HS-5 (cell line): ENCODE data around the gene EDC3.
"Not testable (repeated sequence)": the region's sequence is repeated elsewhere in the genome, so short reads cannot be mapped to it uniquely, and the experiment has no call there.

Source experiments
- DNase-seq: peaks from one replicate; pipeline ENCODE4 v3.0.0-alpha.2; 2012; ENCODE audit warnings: low read depth

The EDC3 gene

GRCh38 chr15:74710319-74711094 is 14.7 kb upstream of the EDC3 start:
- no peak for DNase-seq

DNA sequence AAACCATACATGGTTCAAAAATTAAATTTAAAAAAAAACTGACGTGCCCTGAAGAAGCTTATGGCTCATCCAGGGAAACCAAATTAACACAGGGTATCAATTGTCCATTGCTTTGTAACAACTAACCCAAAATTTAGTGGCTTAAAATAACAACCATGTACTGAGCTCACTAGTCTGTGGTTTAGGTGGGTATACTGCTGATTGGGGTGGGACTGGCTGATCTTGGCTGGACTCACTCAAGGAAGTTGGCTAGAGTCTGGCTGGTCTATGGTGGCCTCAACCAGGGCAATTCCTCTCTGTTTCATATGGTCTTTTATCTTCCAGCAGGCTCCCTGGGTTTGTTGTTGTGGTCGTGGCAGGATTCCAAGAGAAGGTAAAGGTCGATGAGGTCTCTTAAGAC is 14.1 kb upstream of the EDC3 start:
- no peak for DNase-seq

- DNase-seq = no peak
Measured at GRCh38 chr15:74709011-74709410, 13.2 kb upstream of the EDC3 start.

DNA sequence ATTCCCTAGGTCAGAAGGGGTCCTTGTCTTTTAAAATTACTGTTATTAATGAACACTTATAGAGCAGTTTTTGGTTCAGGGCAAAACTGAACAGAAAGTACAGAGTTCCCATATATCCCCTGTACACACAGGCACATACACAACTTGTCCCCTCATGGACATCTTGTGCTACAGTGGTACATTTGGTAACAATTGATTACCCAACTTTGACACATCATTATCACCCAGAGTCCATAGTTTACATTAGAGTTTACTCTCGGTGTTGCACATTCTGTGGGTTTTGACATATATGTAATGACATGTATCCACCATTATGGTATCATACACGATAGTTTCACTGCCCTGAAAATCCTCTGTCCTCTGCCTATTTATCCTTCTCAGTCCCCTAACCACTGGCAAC is 984 bp upstream of the EDC3 start:
- DNase-seq = no peak

GRCh38 chr15:74696398-74696729 is 540 bp upstream of the EDC3 start:
- no peak for DNase-seq

- DNase-seq = no peak
Measured at GRCh38 chr15:74692327-74692726, 3.5 kb downstream of the EDC3 start.

DNA sequence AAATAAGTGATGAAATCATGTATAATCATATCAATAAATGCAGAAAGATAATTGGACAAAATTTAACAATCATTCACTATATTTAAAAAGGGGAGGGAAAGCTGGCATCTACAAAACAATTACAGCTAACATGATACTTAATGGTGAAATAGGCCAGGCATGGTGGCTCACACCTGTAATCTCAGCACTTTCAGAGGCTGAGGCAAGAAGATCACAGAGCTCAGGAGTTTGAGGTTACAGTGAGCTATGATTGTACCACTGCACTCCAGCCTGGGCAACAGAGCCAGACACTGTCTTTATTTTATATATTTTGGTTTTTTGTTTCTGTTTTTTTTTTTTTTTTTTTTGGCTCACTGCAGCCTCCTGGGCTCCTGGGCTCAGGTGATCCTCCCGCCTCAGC is 12.1 kb downstream of the EDC3 start:
- no peak for DNase-seq

GRCh38 chr15:74682954-74683353 is 12.9 kb downstream of the EDC3 start:
- DNase-seq = no peak

DNA sequence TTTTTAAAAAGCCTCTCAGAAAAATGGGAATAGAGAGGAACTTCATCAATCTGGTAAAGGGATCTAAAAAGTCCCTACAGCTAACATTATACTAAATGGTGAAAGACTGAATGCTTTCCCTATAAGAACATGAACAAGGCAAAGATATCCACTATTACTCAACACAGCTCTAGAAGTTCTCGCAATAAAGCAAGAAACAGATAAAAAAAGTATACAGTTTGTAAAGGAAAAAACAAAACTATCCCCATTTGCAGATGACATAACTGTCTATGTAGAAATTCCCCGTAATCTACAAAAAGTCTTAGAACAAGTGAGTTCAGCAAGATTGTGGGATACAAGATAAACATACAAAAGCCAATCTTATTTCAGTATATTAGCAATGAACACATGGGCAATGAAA is 15.4 kb downstream of the EDC3 start:
- no peak for DNase-seq

GRCh38 chr15:74676801-74677200 is 19.0 kb downstream of the EDC3 start:
- no peak for DNase-seq

DNA sequence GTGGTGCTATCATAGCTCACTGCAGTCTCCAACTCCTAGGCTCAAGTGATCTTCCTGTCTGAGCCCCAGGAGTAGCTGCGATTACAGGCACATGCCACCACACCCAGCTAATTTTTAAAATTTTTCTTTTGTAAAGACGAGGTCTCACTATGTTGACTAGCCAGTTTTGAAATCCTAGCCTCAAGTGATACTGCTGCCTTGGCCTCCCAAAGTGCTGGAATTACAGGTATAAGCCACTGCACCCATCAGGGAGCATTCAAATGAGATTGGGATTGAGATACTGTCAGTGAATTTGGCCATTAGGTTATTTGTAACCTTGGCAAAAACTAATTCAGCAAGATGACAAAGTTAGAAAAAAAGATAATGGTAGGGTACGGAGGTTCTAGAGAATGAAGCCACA is 21.7 kb downstream of the EDC3 start:
- DNase-seq = no peak

GRCh38 chr15:74669627-74670026 is 26.2 kb downstream of the EDC3 start:
- DNase-seq = no peak

- DNase-seq = no peak
Measured at GRCh38 chr15:74667975-74668374, 27.8 kb downstream of the EDC3 start.

GRCh38 chr15:74664670-74665069 is 31.2 kb downstream of the EDC3 start:
- no peak for DNase-seq

DNA sequence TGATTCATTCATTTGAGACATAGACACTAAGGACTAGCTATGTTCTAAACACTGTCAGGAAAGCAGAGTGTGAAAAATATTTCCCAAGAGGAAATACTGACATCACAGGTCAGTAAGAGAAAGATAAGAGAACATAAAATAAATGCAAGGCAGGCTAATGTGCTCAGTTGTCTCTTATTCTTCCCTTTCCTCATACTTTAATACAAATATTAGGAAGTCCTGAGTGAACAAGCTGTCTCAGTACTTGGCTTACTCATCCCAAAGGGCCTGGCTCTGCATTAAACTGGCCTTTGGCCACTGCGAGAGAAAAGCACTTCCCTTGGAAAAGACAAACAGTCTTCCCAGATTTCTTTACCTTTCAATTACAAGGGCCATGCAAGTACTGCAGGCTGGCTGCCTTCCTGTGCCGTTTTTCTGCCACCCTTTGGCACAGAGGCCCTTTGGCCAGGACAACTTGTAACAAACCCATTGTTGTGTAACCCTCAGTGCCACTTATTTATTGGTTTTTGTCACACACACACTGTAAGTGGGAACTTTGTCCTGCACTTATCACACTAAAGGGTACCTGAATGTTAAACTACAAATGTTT is 31.7 kb downstream of the EDC3 start:
- DNase-seq = no peak

DNA sequence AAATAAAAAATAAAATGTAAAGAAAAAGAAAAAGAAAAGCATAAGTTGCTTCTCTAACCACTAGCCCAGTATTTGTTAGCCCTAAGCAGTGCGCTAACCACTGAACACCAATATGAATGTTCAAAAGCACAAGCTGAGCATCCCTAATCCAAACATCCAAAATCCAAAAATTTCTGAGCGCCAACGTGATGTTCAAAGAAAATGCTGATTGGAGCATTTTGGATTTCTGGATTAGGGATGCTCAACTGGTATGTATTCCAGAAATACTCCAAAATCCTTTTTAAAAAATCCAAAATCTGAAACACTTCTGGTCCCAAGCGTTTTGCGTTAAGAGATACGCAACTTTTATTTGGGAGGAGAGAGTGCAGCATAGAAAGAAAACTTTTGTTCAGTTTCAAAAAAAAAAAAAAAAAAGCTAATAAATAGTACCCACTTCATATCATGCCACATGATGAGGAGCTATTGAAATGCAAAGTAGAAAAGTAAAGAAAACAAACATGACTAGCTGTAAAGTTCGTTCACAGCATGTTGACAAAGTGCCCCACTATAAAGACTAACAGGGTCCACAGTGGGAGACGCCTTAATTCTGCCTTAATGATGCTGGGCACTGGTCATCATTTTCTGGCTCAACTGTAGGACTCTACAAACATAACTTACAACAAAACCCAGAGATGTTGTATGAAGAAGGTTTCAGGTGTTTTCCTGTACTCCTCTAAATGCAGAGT is 32.4 kb downstream of the EDC3 start:
- DNase-seq = no peak

GRCh38 chr15:74662064-74662860 is 33.6 kb downstream of the EDC3 start:
- no peak for DNase-seq

DNA sequence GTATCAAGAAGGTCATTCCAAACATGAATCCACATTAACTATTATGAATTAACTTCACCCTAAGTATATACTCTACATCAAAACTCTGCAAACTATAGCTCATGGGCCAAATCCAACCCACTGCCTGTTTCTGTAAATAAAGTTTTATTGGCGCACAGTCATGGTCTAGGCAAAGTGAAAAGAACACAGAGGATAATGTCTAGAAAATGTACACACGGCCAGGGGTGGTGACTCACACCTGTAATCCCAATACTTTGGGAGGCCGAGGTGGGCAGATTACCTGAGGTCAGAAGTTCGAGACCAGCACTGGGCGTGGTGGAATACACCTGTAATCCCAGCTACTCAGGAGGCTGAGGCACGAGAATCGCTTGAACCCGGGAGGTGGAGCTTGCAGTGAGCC is 34.5 kb downstream of the EDC3 start:
- not testable (repeated sequence) for DNase-seq

GRCh38 chr15:74657846-74658245 is 38.0 kb downstream of the EDC3 start:
- no peak for DNase-seq

GRCh38 chr15:74656935-74657535 is 38.8 kb downstream of the EDC3 start:
- DNase-seq = no peak

DNA sequence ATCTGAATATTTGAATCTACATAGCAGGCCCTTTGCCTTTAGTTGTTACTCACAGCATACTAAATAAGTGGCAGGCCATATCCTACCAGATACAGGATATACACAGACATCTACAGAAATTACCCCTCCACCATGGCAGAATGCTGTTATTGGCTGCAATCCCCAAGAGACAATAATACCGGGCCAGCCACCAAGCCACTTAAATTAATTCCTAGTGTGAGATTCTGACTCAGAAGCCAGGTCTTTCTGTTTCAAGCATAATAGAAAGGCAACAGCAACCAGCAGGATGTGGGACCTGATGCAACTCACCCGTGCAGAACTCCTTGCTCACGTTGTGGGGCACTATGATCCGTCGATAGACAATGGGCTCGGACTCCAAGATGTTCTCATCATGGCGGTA is 40.4 kb downstream of the EDC3 start:
- DNase-seq = no peak

- DNase-seq = peak; percentile 49
Measured at GRCh38 chr15:74653426-74654102, 42.3 kb downstream of the EDC3 start.
